KBM-7 (cell line): ENCODE measurements around the gene CSHL1.
"Not testable (repeated sequence)": the region's sequence is repeated elsewhere in the genome, so short reads cannot be mapped to it uniquely, and the experiment has no call there.

Experiments
- DNase-seq: peaks from one replicate; pipeline ENCODE4 v3.0.0-alpha.2; 2015
- in situ Hi-C: fragments of 300-500 bp; cut with MboI; formaldehyde crosslinking; loops from 2 replicates; pipeline ENCODE4 v1.14.3; 2020; ENCODE audit warnings: low sequenced_read_pairs, low pct_unique_long_range_greater_than_20kb, mixed read lengths

The CSHL1 gene

DNA sequence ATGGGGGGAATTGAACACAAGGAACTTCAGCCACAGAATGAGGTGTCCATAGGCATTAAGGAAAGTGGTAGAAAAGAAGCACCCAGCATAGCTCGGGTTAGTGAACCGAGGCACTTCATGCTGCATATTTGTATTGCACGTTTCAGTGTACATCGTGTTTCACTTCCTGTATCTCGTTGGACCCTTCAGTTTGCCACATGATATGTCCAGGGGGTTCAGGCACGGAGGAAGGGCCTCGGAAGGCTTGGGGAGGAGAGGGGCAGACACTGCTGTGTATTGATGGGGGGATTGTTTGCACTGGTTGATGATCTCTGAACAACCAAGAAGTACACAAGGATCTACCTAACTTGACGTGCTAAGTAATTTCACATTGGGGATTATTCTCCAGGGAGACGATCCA is 11.3 kb upstream of the CSHL1 start:
- DNase-seq: not testable (repeated sequence)
- in situ Hi-C loops: loop anchor here (25.0 kb wide), 1 partner anchor 365 kb away; no protein-coding TSS in a partner anchor

GRCh38 chr17:63920779-63921178 is 9.7 kb upstream of the CSHL1 start:
- not testable (repeated sequence) for DNase-seq
- in situ Hi-C loops: loop anchor here (25.0 kb wide), 1 partner anchor 367 kb away; no protein-coding TSS in a partner anchor

GRCh38 chr17:63920050-63920449 is 9.0 kb upstream of the CSHL1 start:
- in situ Hi-C loops: loop anchor here (25.0 kb wide), 1 partner anchor 367 kb away; no protein-coding TSS in a partner anchor
- DNase-seq: not testable (repeated sequence)

DNA sequence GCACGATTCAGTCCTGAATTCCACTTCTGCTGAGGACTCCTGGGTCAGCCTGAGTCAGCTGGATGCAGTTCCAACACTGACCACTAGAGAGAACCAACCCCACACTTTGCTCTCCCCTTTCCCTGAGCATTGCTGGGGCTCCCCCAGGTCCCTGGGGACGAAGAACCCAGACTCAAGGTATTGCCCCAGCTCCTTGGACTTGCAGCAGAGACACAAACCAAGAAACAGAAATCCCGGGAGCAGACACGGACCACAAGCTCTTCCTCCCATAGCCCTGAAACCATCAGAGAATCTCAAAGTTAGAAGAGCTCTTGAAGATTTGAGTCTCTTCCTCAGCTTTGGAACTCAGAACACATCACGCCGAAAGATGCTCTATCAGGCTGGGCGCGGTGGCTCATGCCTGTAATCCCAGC is 8.3 kb upstream of the CSHL1 start:
- in situ Hi-C loops: loop anchor here (25.0 kb wide), 1 partner anchor 368 kb away; no protein-coding TSS in a partner anchor
- peak; percentile 83 for DNase-seq

DNA sequence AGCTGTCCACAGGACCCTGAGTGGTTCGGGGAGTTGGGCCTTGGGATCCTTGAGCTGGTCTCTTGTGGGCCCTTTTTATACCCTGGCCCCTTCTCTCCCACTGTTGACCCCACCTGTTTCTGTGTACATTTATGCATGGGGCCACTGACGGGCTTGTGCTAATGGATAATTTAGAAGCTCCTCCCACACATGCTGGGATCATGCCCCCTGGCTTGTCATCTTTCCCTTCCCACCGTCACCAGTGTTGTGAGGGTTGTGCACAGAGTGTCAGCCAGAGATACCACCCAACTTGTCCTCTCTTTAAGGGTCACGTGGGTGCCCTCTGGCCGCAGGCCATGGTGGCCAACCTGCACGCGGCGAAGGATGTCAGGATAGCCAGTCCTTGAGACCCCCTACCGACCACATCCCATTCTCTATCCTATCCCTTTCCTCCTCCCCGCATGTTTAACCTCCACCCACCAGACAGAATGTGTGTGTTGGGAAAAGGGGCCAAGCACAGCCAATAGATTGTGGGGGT is 7.8 kb upstream of the CSHL1 start, which contains the start of gene GH1:
Gene GH1 (minus strand): TSS at position 51 of the 517 bp plus-strand sequence. CDS start 63 bp downstream, outside the sequence.
- DNase-seq: not testable (repeated sequence)
- in situ Hi-C loops: loop anchor here (25.0 kb wide), 1 partner anchor 368 kb away; no protein-coding TSS in a partner anchor

DNA sequence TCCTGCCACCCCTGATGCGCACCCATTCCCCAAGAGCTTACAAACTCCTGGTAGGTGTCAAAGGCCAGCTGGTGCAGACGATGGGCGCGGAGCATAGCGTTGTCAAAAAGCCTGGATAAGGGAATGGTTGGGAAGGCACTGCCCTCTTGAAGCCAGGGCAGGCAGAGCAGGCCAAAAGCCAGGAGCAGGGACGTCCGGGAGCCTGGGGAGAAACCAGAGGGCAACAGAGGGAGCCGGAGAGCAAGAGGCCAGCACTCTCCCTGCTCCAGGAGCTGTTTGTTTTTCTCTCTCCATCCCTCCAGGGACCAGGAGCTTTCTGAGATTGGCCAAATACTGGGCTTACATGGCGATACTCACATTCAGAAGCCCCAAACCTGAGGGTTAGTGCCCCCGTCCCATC is 7.2 kb upstream of the CSHL1 start:
- in situ Hi-C loops: loop anchor here (25.0 kb wide), 1 partner anchor 369 kb away; no protein-coding TSS in a partner anchor

GRCh38 chr17:63917646-63918045 is 6.6 kb upstream of the CSHL1 start:
- no peak for DNase-seq
- in situ Hi-C loops: loop anchor here (25.0 kb wide), 1 partner anchor 370 kb away; no protein-coding TSS in a partner anchor

More for the DNA sequence above, 7.2 kb upstream of the CSHL1 start:
- no peak for DNase-seq

DNA sequence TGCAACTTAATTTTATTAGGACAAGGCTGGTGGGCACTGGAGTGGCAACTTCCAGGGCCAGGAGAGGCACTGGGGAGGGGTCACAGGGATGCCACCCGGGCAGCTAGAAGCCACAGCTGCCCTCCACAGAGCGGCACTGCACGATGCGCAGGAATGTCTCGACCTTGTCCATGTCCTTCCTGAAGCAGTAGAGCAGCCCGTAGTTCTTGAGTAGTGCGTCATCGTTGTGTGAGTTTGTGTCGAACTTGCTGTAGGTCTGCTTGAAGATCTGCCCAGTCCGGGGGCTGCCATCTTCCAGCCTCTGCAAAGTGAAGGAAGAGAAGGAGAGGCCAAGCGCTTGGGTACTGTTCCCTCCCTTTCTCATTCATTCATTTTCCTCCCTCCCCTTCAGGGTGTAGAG is 6.1 kb upstream of the CSHL1 start:
- not testable (repeated sequence) for DNase-seq
- in situ Hi-C loops: loop anchor here (25.0 kb wide), 1 partner anchor 370 kb away; no protein-coding TSS in a partner anchor

DNA sequence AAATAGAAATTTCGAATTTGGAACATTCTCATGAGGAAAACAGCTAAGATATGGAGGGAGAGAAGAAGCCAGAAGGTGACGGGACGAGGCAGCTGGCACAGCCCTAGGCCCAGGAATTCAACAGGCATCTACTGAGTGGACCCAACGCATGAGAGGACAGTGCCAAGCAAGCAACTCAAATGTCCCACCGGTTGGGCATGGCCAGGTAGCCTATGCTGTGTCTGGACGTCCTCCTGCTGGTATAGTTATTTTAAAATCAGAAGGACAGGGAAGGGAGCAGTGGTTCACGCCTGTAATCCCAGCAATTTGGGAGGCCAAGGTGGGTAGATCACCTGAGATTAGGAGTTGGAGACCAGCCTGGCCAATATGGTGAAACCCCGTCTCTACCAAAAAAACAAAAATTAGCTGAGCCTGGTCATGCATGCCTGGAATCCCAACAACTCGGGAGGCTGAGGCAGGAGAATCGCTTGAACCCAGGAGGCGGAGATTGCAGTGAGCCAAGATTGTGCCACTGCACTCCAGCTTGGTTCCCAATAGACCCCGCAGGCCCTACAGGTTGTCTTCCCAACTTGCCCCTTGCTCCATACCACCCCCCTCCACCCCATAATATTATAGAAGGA is 5.6 kb upstream of the CSHL1 start:
- no peak for DNase-seq
- in situ Hi-C loops: loop anchor here (25.0 kb wide), 1 partner anchor 371 kb away; no protein-coding TSS in a partner anchor

DNA sequence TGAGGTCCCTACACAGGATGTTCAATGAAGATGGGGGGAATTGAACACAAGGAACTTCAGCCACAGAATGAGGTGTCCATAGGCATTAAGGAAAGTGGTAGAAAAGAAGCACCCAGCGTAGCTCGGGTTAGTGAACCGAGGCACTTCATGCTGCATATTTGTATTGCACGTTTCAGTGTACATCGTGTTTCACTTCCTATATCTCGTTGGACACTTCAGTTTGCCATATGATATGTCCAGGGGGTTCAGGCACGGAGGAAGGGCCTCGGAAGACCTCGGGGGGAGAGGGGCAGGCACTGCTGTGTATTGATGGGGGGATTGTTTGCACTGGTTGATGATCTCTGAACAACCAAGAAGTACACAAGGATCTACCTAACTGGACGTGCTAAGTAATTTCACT is 4.7 kb upstream of the CSHL1 start:
- in situ Hi-C loops: loop anchor here (25.0 kb wide), 1 partner anchor 372 kb away; no protein-coding TSS in a partner anchor
- not testable (repeated sequence) for DNase-seq

DNA sequence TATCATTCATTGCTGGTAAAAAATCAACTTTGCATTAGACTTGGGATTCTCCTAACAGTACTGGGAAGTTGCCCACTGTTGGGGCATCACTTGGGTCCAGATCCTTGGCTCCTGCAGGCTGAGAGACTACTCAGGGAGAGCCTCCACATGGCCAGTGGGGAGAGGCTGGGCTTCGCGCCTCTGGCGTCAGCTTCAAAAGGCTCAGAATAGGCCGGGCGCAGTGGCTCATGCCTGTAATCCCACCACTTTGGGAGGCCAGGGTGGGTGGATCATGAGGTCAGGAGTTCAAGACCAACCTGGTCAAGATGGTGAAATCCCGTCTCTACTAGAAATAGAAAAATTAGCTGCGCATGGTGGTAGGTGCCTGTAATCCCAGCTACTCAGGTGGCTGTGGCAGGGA is 3.4 kb upstream of the CSHL1 start:
- in situ Hi-C loops: loop anchor here (25.0 kb wide), 1 partner anchor 373 kb away; no protein-coding TSS in a partner anchor
- DNase-seq: no peak

GRCh38 chr17:63911657-63912100 is 621 bp upstream of the CSHL1 start:
- peak; percentile 60 for DNase-seq
- in situ Hi-C loops: loop anchor here (25.0 kb wide), 1 partner anchor 376 kb away; no protein-coding TSS in a partner anchor

GRCh38 chr17:63910096-63910495 is 962 bp downstream of the CSHL1 start:
- no peak for DNase-seq
- in situ Hi-C loops: loop anchor here (25.0 kb wide), 1 partner anchor 377 kb away; no protein-coding TSS in a partner anchor

DNA sequence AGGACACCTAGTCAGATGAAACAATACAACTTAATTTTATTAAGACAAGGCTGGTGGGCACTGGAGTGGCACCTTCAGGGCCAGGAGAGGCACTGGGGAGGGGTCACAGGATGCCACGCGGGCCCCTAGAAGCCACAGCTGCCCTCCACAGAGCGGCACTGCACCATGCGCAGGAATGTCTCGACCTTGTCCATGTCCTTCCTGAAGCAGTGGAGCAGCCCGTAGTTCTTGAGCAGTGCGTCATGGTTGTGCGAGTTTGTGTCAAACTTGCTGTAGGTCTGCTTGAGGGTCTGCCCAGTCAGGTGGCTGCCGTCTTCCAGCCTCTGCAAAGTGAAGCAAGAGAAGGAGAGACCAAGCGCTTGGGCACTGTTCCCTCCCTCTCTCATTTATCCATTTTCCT is 1.5 kb downstream of the CSHL1 start:
- not testable (repeated sequence) for DNase-seq
- in situ Hi-C loops: loop anchor here (25.0 kb wide), 1 partner anchor 378 kb away; no protein-coding TSS in a partner anchor

GRCh38 chr17:63907161-63907778 is 3.8 kb downstream of the CSHL1 start:
- in situ Hi-C loops: loop anchor here (25.0 kb wide), 1 partner anchor 380 kb away; no protein-coding TSS in a partner anchor
- not testable (repeated sequence) for DNase-seq

DNA sequence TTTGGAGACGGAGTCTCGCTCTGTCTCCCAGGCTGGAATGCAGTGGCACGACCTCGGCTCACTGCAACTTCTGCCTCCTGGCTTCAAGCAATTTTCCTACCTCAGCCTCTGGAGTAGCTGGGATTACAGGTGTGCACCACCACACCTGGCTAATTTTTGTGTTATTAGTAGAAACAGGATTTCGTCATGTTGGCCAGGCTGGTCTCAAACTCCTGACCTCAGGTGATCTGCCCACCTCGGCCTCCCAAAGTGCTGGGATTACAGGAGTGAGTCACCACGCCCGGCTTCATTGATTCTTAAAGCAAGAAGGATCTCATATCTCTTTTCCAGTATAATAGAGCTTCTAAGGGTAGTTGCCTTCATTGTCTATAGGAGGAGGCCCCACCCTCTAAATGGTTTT is 6.3 kb downstream of the CSHL1 start:
- DNase-seq: not testable (repeated sequence)
- in situ Hi-C loops: loop anchor here (25.0 kb wide), 1 partner anchor 383 kb away; no protein-coding TSS in a partner anchor

- in situ Hi-C loops: loop anchor here (25.0 kb wide), 1 partner anchor 384 kb away; no protein-coding TSS in a partner anchor
- peak; percentile 69 for DNase-seq
These were observed 7.3 kb downstream of the CSHL1 start for GRCh38 chr17:63903787-63904201.

DNA sequence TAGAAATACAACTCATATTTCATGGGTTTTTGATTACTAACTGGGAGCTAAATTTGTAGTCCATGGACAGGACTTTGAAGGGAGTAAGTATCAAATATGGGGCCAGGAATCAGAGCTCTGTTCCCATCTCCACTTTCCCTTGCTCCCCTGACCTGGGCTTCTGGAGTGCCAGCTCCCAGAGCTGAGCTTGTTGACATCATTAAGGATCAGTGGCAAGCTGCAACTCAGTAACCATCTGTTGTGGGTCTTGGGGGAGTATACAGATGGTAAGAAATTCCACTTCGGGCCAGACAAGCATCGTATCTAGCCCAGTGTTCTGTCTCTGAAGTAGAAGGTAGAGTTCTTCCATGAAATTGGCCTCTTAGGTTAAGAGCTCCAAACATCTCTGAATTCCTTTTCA is 9.1 kb downstream of the CSHL1 start:
- in situ Hi-C loops: loop anchor here (25.0 kb wide), 1 partner anchor 385 kb away; no protein-coding TSS in a partner anchor
- not testable (repeated sequence) for DNase-seq
